HG02759 (cell line): Measurements from ENCODE around the gene HOXA1.

Experiments
- ATAC-seq: cut with Tn5 transposase; IDR thresholded peaks from one replicate; pipeline ENCODE4 v1.9.1; 2021; ENCODE audit warnings: mild to moderate bottlenecking, moderate library complexity; ENCODE audit not compliant: unreplicated experiment

HOXA1 gene

GRCh38 chr7:27106181-27106900, 10.5 kb upstream of the HOXA1 start:
- ATAC-seq: no peak

- ATAC-seq: no peak
Observed at GRCh38 chr7:27105301-27106031, 9.7 kb upstream of the HOXA1 start.

- no peak for ATAC-seq
Observed at GRCh38 chr7:27104341-27105058, 8.7 kb upstream of the HOXA1 start.

GRCh38 chr7:27103489-27104226, 7.9 kb upstream of the HOXA1 start:
- ATAC-seq: no peak

GRCh38 chr7:27102581-27103442, 7.0 kb upstream of the HOXA1 start, which contains the start of gene HOXA2:
Gene HOXA2, minus strand, starts transcription at chr7:27102683. Its CDS starts 183 bp downstream, at chr7:27102500.
- ATAC-seq: no peak

- ATAC-seq: no peak
Observed at GRCh38 chr7:27101957-27102580, 6.3 kb upstream of the HOXA1 start.

- ATAC-seq: no peak
Observed at GRCh38 chr7:27101171-27101956, 5.6 kb upstream of the HOXA1 start.

- ATAC-seq: no peak
Observed at GRCh38 chr7:27100694-27101170, 4.9 kb upstream of the HOXA1 start.

GRCh38 chr7:27099453-27100370, 3.9 kb upstream of the HOXA1 start:
- no peak for ATAC-seq

- ATAC-seq: no peak
Observed at GRCh38 chr7:27098578-27099451, 3.0 kb upstream of the HOXA1 start.

- no peak for ATAC-seq
Observed at GRCh38 chr7:27097686-27098577, 2.1 kb upstream of the HOXA1 start.

- ATAC-seq: no peak
Observed at GRCh38 chr7:27096768-27097514, 1.1 kb upstream of the HOXA1 start.

- ATAC-seq: no peak
Observed at GRCh38 chr7:27095050-27095896, 527 bp downstream of the HOXA1 start.
